Hepatocyte (in vitro differentiated cells): ENCODE data around the gene EPHB2.

ENCODE experiments used
- CTCF ChIP-seq: fragments of 200-600 bp; sonication (generic); IDR thresholded peaks from 2 replicates; pipeline ENCODE4 v1.5.1; 2016; ENCODE audit warnings: antibody characterized with exemption, mild to moderate bottlenecking; ENCODE audit not compliant: poor library complexity
- EZH2 ChIP-seq: fragments of 200-600 bp; sonication (generic); IDR thresholded peaks from 2 replicates; pipeline ENCODE4 v1.6.1; 2016; ENCODE audit warnings: antibody characterized with exemption, mild to moderate bottlenecking, borderline replicate concordance

GRCh38 chr1:22862752-22863151, 152.1 kb downstream of the EPHB2 start:
- TF ChIP-seq CTCF (no peak), EZH2 (no peak)
